WTC11 (cell line): ENCODE data around the gene DMKN.

ENCODE experiments used
- USF2 ChIP-seq: sonication (generic); formaldehyde crosslinking; IDR thresholded peaks from 2 replicates; pipeline ENCODE4 v1.8.1; 2023; ENCODE audit warnings: mild to moderate bottlenecking, missing genetic modification reagents, moderate library complexity
- TF ChIP-seq, protein P1 (sequence below): fragments of 200-600 bp; IDR thresholded peaks from 2 replicates; pipeline ENCODE4 v1.8.0; 2022; ENCODE audit warnings: antibody characterized with exemption

GRCh38 chr19:35487656-35488182 lies 25.7 kb downstream of the DMKN start:
- TF ChIP-seq, protein P1, sequence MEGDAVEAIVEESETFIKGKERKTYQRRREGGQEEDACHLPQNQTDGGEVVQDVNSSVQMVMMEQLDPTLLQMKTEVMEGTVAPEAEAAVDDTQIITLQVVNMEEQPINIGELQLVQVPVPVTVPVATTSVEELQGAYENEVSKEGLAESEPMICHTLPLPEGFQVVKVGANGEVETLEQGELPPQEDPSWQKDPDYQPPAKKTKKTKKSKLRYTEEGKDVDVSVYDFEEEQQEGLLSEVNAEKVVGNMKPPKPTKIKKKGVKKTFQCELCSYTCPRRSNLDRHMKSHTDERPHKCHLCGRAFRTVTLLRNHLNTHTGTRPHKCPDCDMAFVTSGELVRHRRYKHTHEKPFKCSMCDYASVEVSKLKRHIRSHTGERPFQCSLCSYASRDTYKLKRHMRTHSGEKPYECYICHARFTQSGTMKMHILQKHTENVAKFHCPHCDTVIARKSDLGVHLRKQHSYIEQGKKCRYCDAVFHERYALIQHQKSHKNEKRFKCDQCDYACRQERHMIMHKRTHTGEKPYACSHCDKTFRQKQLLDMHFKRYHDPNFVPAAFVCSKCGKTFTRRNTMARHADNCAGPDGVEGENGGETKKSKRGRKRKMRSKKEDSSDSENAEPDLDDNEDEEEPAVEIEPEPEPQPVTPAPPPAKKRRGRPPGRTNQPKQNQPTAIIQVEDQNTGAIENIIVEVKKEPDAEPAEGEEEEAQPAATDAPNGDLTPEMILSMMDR, result no peak
- no peak for TF ChIP-seq USF2
